Smooth muscle cell of bladder (primary cell): Measurements from ENCODE around the gene PAX8. TPM values are rescaled to one million over a fixed set of nuclear protein-coding genes. Genes with fewer than 3 reads are reported as not detected.

Source experiments
- total RNA-seq: library from RNA; depleted of rRNA; stranded (reverse); fragments of >200 nt; gene quantifications from 2 replicates; pipeline ENCODE4 v1.2.3, GENCODE V29; 2014

Gene PAX8
- 0.14 and 0.37 TPM in 2 replicates for total RNA-seq

GRCh38 chr2:113278742-113279139 is at the start of gene PAX8:
PAX8 (minus strand) TSS chr2:113278921; CDS start chr2:113278394, 527 bp downstream.

GRCh38 chr2:113173542-113174375 is 105.0 kb downstream of the PAX8 start, which contains the start of gene PSD4:
PSD4 (plus strand) TSS chr2:113173971; CDS start chr2:113182457, 8,486 bp downstream.

Other genes starting within 250 kb of the PAX8 start
- not detected in 2 replicates for gene IL36B, start 226.1 kb downstream of the PAX8 start, total RNA-seq
- gene IL36RN, start 219.7 kb downstream of the PAX8 start, total RNA-seq, result 0.09 TPM in 1 of 2 replicates, not detected in the other
- gene IL1F10, start 211.0 kb downstream of the PAX8 start, total RNA-seq, result not detected in 2 replicates
- gene IL1RN, start 151.3 kb downstream of the PAX8 start, total RNA-seq, result 0.09 and 0.71 TPM in 2 replicates
- gene PSD4, start 105.0 kb downstream of the PAX8 start, total RNA-seq, result 1.1 and 3.4 TPM in 2 replicates
- gene ZNG1B, start 158.8 kb upstream of the PAX8 start, total RNA-seq, result 42.5 and 44.0 TPM in 2 replicates
- gene FOXD4L1, start 219.7 kb upstream of the PAX8 start, total RNA-seq, result under 0.01 and 0.09 TPM in 2 replicates